Anterior cingulate cortex (tissue), 58 donors: Measurements from ENCODE around the gene TM7SF2.

ENCODE experiments used
- DNase-seq, 58 donors: peaks; one replicate each; lab custom pipeline; 2025; lab: John Stamatoyannopoulos, UW

TM7SF2 gene

GRCh38 chr11:65087827-65088226 lies 23.8 kb upstream of the TM7SF2 start:
- no peak for DNase-seq

GRCh38 chr11:65089621-65090020 lies 22.1 kb upstream of the TM7SF2 start:
- DNase-seq = no peak

- peak in 26 of 58 donors; percentile 6 to 71 (median 30) for DNase-seq
Observed at GRCh38 chr11:65090628-65091027, 21.0 kb upstream of the TM7SF2 start.

- no peak for DNase-seq
Observed at GRCh38 chr11:65095427-65095826, 16.2 kb upstream of the TM7SF2 start.

GRCh38 chr11:65095974-65096806 lies 15.5 kb upstream of the TM7SF2 start, which contains the start of gene VPS51:
Gene VPS51, plus strand, starts transcription at chr11:65096214. Its CDS starts 37 bp downstream, at chr11:65096251.
- DNase-seq = peak; percentile 38 to 90 (median 80)

GRCh38 chr11:65096926-65097325 lies 14.7 kb upstream of the TM7SF2 start:
- DNase-seq = no peak

- no peak for DNase-seq
Observed at GRCh38 chr11:65100674-65101350, 10.9 kb upstream of the TM7SF2 start.

GRCh38 chr11:65102142-65103095 lies 9.3 kb upstream of the TM7SF2 start:
- peak in 27 of 58 donors; percentile 7 to 75 (median 37) for DNase-seq

GRCh38 chr11:65103476-65103875 lies 8.2 kb upstream of the TM7SF2 start:
- DNase-seq = no peak

- DNase-seq = peak in 3 of 58 donors; percentile 6 to 25 (median 15)
Observed at GRCh38 chr11:65104628-65105027, 7.0 kb upstream of the TM7SF2 start.

GRCh38 chr11:65107078-65107477 lies 4.6 kb upstream of the TM7SF2 start:
- DNase-seq = no peak

GRCh38 chr11:65107751-65108468 lies 3.8 kb upstream of the TM7SF2 start:
- DNase-seq = no peak

GRCh38 chr11:65108469-65109123 lies 3.1 kb upstream of the TM7SF2 start:
- DNase-seq = no peak

GRCh38 chr11:65109231-65110198 lies 2.2 kb upstream of the TM7SF2 start:
- DNase-seq = no peak

- DNase-seq = peak in 57 of 58 donors; percentile 38 to 94 (median 77)
Observed at GRCh38 chr11:65110354-65110861, 1.3 kb upstream of the TM7SF2 start.

- DNase-seq = peak in 1 of 58 donors; percentile 64
Observed at GRCh38 chr11:65111159-65111743, 421 bp upstream of the TM7SF2 start.
